Measurements from ENCODE around the gene EHD1.

DNA sequence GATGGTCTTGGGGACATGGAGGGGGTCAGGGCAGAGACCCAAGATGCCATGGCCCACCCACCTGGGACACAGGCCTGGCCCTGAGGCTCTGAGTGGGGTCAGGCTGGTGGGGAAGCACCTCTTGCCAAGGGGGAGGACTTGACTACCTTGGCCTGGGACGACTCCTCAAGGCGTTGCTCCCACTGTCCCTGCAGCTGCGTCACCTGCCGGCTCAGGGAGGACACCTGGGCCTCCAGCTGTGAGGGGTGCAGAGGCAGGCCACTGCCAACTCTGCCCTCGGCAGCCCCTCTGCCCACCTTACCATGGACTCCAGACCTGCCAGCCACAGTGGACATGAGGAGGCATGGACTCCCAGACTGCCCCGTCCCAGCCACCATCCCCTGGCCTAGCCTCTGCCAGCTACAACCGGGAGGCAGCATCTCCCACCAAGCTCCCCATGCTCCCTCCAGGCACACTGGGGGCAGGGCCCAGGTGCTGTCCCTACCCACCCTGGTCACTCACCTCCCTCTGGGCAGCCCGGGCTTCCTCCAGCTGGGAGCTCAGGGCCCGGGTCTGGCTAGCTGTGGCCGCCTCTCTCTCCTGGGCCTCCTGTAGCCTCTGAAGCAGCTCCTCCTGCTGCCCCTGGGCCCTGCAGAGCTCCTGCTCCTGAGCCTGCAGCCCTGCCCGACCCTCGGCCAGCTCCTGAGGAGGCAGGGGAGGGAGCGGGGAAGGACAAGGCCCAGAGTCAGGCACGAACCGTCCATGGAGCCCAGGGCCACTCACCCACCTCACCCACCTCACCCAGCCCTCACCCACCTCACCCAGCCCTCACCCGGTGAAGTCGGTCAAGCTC lies 42.6 kb downstream of the EHD1 start:
- no peak for TF ChIP-seq POLR2A (IDR thresholded peaks at IDR 0.05; ENCODE audit: low read depth, low read length)
- no peak for TF ChIP-seq POLR2AphosphoS5 (IDR thresholded peaks at IDR 0.05; ENCODE audit: low read depth, low read length)
